Measurements from ENCODE around the gene JAZF1.
A peak's percentile ranks its signal among the peaks of the same experiment; 100 is the strongest.
"Not testable (repeated sequence)": the region's sequence is repeated elsewhere in the genome, so short reads cannot be mapped to it uniquely, and the experiment has no call there.

Gene JAZF1

DNA sequence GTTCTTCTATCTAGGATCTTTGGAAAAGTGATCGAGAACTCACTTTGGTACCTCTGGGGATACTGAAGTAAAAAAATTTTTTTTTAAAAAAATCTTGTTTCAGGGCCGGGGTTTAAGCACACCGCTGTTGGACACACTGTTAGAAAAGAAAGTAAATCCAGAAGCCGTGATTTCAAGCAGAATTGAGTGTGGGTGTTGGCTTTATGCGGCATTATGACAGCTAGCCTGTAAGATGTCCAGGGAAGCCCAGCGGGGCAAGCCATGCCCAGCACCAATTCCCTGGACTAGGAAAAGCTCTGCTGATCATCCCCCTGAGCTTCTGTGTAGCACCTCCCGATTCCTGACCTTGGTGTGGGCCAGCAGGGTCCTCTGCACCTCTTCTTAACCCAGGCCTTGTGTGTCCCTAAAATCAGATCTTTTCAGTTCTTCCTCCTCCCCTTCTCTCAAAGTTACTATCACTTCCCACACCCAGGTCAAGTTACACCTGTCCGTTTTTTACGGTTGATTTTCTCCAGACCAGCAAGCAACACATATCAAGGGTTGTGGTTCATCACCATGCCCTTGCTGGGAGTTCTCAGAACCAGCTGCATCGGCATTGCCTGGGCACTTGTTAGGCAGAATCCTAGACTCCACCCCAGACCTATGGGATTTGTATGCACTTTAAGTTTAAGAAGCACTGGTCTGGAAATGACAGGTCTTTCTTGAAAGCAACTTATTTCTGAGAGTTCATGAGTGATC, 235.4 kb downstream of the JAZF1 start:
- DNase-seq: no peak

DNA sequence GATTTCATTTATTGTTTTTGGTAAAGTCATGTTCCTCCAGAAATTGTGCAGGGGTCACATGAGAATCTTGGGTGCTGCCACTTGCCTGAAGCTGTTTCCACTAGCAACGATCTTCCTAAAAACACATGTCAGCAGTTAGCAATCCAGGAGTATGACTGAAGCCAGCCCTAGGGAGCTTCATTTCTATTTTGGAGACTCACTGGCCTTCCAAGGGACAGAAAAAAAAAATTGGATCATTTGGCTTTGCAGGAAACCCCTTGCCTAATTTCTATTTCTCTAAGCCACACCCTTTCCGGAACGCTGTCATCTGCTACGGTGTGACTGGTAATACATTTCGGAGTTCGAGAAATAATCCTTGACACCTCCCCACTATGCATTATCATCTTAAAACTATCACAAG, 236.0 kb downstream of the JAZF1 start:
- no peak for DNase-seq

- DNase-seq: no peak
Measured at GRCh38 chr7:27943241-27943640, 237.4 kb downstream of the JAZF1 start.

GRCh38 chr7:27942711-27943110, 237.9 kb downstream of the JAZF1 start:
- DNase-seq: no peak

DNA sequence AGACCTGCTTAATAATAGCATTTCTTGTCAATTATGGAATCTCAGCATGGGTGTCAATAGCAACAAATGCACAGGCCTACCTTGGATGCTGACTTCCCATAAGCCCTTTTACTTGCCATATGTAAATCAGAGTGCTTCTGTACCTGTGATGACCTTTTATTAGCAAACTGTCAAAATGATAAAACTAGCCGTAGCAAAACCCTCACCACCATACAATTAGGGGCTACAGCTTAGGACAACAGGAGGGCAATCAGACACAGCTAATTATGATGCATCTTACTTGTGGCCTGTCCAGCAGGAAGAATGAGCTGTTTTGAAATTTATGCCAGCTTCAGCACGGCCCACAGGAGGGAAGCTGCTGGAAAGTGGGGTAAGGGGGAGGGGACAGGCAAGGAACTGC, 239.1 kb downstream of the JAZF1 start:
- no peak for DNase-seq

DNA sequence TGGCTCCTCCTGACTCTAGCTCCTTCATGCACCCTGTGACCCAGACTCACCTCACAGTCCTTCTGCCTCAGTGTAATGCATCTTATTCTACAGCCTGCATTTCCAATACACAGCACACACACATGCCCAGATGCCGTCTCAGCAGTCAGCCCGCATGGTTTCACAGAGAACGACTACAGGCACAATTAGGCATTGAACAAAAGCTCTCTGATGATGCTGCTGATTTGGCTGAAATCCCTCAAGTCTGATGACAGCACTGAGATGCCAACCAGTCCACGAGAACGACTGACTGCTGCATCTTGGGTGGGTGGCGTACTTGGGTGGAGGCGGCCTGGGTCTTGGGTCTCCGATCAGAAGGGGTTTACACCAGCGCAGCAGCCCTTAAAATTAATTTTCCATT, 240.3 kb downstream of the JAZF1 start:
- DNase-seq: peak in 49 of 58 donors; percentile 24 to 90 (median 59)

DNA sequence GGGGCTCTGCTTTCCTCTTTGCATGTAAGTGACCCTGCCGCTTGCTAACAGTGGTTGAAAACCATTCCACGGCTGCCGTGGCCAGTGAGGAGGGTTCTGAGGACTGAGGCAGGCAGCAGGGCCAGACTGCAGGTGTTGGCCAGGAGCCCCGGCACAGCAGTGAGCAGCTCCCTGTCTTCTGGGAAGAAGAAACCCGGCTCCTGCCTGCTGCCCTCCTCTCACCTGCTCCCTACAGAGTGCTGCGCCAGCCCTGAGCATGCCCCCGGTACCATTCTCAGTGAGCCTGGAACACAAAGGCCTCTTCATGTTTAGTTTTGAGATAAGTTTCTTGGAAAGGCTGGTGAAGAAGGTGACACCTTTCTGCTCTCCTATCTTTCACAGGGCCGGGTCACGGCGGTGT, 240.7 kb downstream of the JAZF1 start:
- peak in 2 of 58 donors; percentile 15 to 43 for DNase-seq

GRCh38 chr7:27936768-27937102, 243.9 kb downstream of the JAZF1 start:
- no peak for DNase-seq

- no peak for DNase-seq
Measured at GRCh38 chr7:27936047-27936767, 244.4 kb downstream of the JAZF1 start.

DNA sequence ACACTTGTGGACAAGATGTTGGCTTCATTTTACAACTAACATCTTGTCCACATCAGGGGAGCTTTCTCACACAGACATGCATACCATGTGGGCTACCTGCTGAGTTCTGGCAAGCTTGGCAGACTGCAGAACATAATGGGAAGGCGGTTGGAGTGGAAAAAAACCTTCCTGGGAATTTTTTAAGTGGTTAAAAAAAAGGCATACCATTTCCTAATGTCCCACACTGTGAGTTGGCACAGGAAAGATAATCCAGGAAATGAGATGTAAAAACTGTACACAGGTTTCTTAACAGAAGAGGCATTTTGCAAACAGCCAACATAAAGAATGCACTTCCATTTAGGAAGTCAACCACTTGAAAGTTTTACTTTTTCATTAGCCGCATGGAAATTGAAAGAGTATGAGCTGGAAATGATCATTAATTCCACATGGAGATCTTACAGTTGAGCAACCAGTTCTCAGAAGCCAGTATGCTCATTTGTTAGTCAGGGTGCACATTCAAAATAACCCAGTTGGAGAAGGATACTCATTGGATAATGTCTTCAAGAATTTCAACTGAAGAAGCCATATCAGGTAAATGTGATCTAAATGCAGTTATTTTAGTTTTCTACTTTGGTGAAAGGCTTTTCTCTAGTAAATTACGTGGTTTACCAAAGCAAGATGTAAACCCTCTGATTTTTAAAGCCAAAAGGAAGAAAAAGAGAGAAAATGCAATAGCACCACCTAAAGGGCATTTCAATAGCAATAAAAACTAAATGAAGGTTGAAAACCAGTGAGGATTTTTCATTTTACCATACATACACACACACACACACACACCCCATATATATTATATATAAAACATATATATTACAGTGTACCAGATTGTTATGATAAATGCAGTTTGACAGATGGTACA, 246.7 kb downstream of the JAZF1 start:
- no peak for DNase-seq

- DNase-seq: no peak
Measured at GRCh38 chr7:27930910-27931476, 249.6 kb downstream of the JAZF1 start.

DNA sequence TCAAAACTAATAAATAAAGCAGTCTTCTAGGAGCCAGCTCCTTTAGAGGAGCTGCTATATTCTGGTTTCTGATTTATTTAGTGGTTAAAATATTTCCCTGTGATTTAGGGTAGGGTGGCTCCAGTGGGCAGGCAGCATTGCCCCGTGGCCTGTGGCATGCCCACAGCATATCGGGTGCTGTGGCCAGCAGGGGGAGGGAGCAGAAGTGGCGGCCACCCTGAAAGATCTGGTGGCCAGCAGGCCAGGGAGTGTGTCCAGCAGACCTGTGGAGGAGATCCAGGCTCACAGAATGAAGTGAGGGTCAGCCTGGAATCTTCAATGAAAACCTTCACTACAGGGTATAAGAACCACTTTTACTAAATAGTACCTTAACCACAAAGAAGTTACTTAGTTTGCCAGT, 251.5 kb downstream of the JAZF1 start:
- DNase-seq: peak in 1 of 58 donors; percentile 3

DNA sequence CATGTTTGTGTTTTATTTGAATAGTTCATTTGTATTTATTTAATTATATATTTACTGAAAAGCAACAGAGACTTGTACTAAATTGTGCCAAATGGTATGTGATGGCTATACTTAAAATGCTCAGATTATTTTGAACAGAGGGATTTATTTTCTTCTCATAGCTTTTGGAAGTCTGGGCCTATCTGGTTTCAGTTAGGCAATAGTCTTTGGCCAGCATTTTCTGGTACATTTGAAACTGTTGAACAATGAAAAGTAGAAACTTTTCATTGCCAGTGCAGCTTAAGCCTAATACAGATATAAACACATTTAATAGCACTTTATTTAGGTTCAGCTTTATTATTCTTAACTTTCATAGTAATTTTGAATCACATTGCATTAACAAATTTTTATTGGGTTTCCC, 252.6 kb downstream of the JAZF1 start:
- DNase-seq: no peak

GRCh38 chr7:27925573-27926201, 254.9 kb downstream of the JAZF1 start:
- DNase-seq: no peak

DNA sequence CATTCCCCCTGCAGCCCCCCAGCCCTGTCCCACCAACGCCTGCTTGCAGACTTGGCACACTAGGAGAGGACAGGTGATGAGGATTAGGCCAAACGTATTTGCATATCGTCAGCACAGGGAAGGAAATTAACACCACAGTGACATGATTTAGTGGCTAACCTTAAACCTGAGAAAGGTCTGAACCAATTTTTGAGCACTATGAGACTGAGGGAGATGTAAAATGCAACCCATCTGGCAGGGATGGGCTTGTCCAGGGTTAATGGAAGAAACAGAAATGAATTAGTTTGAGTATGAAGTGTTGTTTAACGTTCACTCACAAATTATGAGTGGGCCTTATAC, 257.0 kb downstream of the JAZF1 start:
- DNase-seq: no peak

GRCh38 chr7:27922907-27923641, 257.5 kb downstream of the JAZF1 start:
- DNase-seq: no peak

DNA sequence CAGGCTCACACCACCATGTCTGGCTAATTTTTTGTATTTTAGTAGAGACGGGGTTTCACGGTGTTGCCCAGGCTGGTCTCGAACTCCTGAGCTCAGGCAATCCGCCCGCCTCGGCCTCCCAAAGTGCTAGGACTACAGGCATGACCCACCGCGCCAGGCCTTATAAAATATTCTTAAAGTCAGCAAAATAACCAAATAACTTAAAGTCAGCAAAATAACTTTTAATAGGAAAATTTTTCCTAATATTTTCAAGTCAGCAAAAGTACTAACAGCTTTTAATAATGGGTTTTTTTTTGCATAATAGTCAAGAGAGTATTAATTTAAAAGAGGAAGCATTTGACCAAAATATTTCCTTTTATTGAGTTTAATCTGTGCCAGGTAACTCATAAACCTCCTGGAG, 258.2 kb downstream of the JAZF1 start:
- not testable (repeated sequence) for DNase-seq

DNA sequence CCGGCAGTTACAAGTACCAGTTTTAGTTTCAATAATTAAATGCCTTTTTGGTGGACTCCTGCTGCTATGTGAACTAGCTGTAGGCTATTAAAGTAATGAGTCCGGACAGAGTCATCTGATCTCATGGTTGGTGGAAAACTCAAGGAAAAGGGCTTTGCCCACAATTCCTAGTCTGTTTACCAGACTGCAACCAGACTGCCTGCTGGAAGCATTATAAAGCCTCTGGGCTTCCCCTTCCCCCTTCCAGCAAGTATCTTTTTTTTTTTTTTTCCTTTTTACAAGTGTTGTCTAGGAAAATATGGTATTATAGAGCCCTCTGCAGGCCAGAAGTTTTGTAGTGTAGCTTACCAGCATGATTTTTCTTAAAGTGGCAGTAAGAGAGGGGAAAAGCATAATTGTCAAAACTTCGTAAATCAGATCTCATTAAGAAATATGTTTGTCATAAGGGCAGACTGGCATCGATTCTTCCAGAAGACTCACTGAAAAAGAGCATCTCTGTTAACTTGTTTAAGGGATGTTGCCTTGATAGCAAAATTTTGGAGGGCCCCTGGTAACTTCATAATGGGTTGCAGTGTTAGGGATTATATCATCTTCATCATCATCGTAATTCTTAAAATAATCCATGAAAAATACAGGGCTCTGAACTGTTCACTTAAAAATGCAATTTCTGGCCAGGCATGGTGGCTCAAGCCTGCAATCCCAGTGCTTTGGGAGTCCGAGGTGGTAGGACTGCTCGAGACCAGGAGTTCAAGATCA, 259.3 kb downstream of the JAZF1 start:
- peak in 16 of 58 donors; percentile 15 to 71 (median 26) for DNase-seq

- no peak for DNase-seq
Measured at GRCh38 chr7:27920281-27920946, 260.2 kb downstream of the JAZF1 start.
